Activated CD4-positive, alpha-beta T cell treated with anti-CD3 and anti-CD28 coated beads, Interleukin-2, amount 50 U/mL, for 16 hours (primary cell): Measurements from ENCODE around the gene VEZT.
"Not testable (repeated sequence)": the region's sequence is repeated elsewhere in the genome, so short reads cannot be mapped to it uniquely, and the experiment has no call there.

Experiments
- DNase-seq: peaks from one replicate; pipeline ENCODE4 v3.0.0-alpha.2; 2020

Gene VEZT

GRCh38 chr12:95258151-95258550 lies 40.5 kb downstream of the VEZT start:
- DNase-seq = no peak

GRCh38 chr12:95258803-95259202 lies 41.2 kb downstream of the VEZT start:
- DNase-seq = no peak

GRCh38 chr12:95259368-95259767 lies 41.8 kb downstream of the VEZT start:
- DNase-seq = no peak

- no peak for DNase-seq
These were observed 43.5 kb downstream of the VEZT start for GRCh38 chr12:95261109-95261508.

- no peak for DNase-seq
These were observed 45.2 kb downstream of the VEZT start for GRCh38 chr12:95262808-95263207.

GRCh38 chr12:95265765-95266164 lies 48.2 kb downstream of the VEZT start:
- DNase-seq = no peak

- DNase-seq = no peak
These were observed 48.6 kb downstream of the VEZT start for GRCh38 chr12:95266254-95266653.

GRCh38 chr12:95269892-95270291 lies 52.3 kb downstream of the VEZT start:
- no peak for DNase-seq

GRCh38 chr12:95271465-95271864 lies 53.9 kb downstream of the VEZT start:
- no peak for DNase-seq

- no peak for DNase-seq
These were observed 59.5 kb downstream of the VEZT start for GRCh38 chr12:95277139-95277538.

- DNase-seq = no peak
These were observed 62.2 kb downstream of the VEZT start for GRCh38 chr12:95279856-95280255.

GRCh38 chr12:95282266-95282665 lies 64.7 kb downstream of the VEZT start:
- DNase-seq = no peak

- DNase-seq = no peak
These were observed 65.8 kb downstream of the VEZT start for GRCh38 chr12:95283371-95283770.

- DNase-seq = no peak
These were observed 69.1 kb downstream of the VEZT start for GRCh38 chr12:95286713-95287112.

- no peak for DNase-seq
These were observed 73.9 kb downstream of the VEZT start for GRCh38 chr12:95291501-95291900.

- no peak for DNase-seq
These were observed 81.3 kb downstream of the VEZT start for GRCh38 chr12:95298916-95299315.

GRCh38 chr12:95300286-95300685 lies 82.7 kb downstream of the VEZT start:
- no peak for DNase-seq

- no peak for DNase-seq
These were observed 85.9 kb downstream of the VEZT start for GRCh38 chr12:95303476-95303875.

GRCh38 chr12:95304673-95305198 lies 87.1 kb downstream of the VEZT start:
- no peak for DNase-seq

- DNase-seq = no peak
These were observed 95.0 kb downstream of the VEZT start for GRCh38 chr12:95312656-95313055.

GRCh38 chr12:95314756-95315155 lies 97.1 kb downstream of the VEZT start:
- not testable (repeated sequence) for DNase-seq

- no peak for DNase-seq
These were observed 99.2 kb downstream of the VEZT start for GRCh38 chr12:95316798-95317197.

- DNase-seq = no peak
These were observed 100.5 kb downstream of the VEZT start for GRCh38 chr12:95318071-95318545.

- no peak for DNase-seq
These were observed 102.2 kb downstream of the VEZT start for GRCh38 chr12:95319694-95320331.
